Mammary epithelial cell (primary cell): ENCODE data around the gene DTNBP1.

Experiments
- CTCF ChIP-seq, 2 donors: IDR thresholded peaks in 1 of 2; conservative IDR thresholded peaks in 1 of 2; 2 replicates each; pipeline ENCODE4 v1.5.1; 2011 to 2012; ENCODE audit warnings: inconsistent platforms in 2 of 2, low read length in 2 of 2, mild to moderate bottlenecking in 2 of 2, control low read depth in 1 of 2, low read depth in 1 of 2; ENCODE audit not compliant: insufficient read depth in 1 of 2; ENCODE audit errors: extremely low read depth in 1 of 2
- EZH2 ChIP-seq: IDR thresholded peaks from 2 replicates; pipeline ENCODE4 v1.6.1; 2012; ENCODE audit warnings: low read length, inconsistent platforms, borderline replicate concordance

DNA sequence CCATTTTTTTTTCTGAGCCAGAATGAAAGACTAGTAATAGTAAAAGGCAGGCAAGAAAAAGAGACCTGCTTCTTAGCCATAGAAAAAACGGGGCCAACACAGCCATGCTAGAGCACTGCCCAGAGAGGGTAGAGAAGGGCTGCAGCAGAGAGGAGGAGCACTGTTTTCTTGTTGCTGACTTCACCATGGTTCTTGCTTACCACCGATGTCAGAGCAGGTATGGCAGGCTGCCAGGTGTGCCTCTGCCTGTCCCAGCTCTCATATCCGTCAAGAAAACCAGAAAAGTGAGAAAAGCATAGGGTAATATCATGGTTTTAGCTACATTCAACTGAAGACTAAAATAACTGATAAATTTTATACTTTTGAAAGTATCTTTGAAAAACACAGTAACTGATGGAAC, 60.7 kb downstream of the DTNBP1 start:
- no peak for TF ChIP-seq CTCF (conservative IDR thresholded peaks at IDR 0.05 in 1 of 2, IDR thresholded peaks at IDR 0.05 in 1 of 2; ENCODE audit: extremely low read depth in 1 of 2, insufficient read depth in 1 of 2, low read depth in 1 of 2, low read length in 2 of 2)
- TF ChIP-seq EZH2, result no peak
